DND-41 (cell line): Measurements from ENCODE around the gene RASL10A.

Experiments
- ATAC-seq: fragments of 200-7000 bp; cut with Tn5 transposase; 3 replicates; pipeline ENCODE4 v1.9.1; 2021; ENCODE audit warnings: low read depth; ENCODE audit not compliant: insufficient read depth
- DNase-seq: peaks from one replicate; pipeline ENCODE4 v3.0.0-alpha.2; 2020
- H2AFZ ChIP-seq: 2 replicates; pipeline ENCODE4 v1.6.0; 2012; ENCODE audit warnings: low read depth, low read length
- H3K27ac ChIP-seq: 2 replicates; pipeline ENCODE4 v1.5.1; 2012; ENCODE audit warnings: low read length, inconsistent platforms
- H3K27me3 ChIP-seq: fragments of 200-600 bp; sonication (generic); 2 replicates; pipeline ENCODE4 v1.6.0; 2012; ENCODE audit warnings: low read length, mild to moderate bottlenecking, inconsistent platforms; ENCODE audit not compliant: insufficient read depth, poor library complexity
- H3K36me3 ChIP-seq: 2 replicates; pipeline ENCODE4 v1.5.1; 2012; ENCODE audit warnings: low read length, inconsistent platforms; ENCODE audit not compliant: insufficient read depth
- H3K4me1 ChIP-seq: 2 replicates; pipeline ENCODE4 v1.5.1; 2012; ENCODE audit warnings: mild to moderate bottlenecking, low read length; ENCODE audit not compliant: insufficient read depth
- H3K4me2 ChIP-seq: 2 replicates; pipeline ENCODE4 v1.6.0; 2012; ENCODE audit warnings: mild to moderate bottlenecking, moderate library complexity, low read length, inconsistent platforms; ENCODE audit not compliant: insufficient read depth
- H3K4me3 ChIP-seq, 2 experiments: fragments of 200-600 bp in 1 of 2; shearing (Covaris generic) in 1 of 2; 2 replicates each; pipeline ENCODE4 v1.5.1; 2012 to 2016; ENCODE audit warnings: inconsistent platforms in 2 of 2, low read length in 2 of 2, mild to moderate bottlenecking in 2 of 2, low read depth in 1 of 2, moderate library complexity in 1 of 2
- H3K79me2 ChIP-seq: 2 replicates; pipeline ENCODE4 v1.6.0; 2012; ENCODE audit warnings: low read length, inconsistent platforms; ENCODE audit not compliant: insufficient read depth
- H3K9ac ChIP-seq: 2 replicates; pipeline ENCODE4 v1.6.0; 2012; ENCODE audit warnings: low read depth, mild to moderate bottlenecking, inconsistent platforms, low read length, moderate library complexity
- H3K9me3 ChIP-seq: 2 replicates; pipeline ENCODE4 v1.5.1; 2012; ENCODE audit warnings: low read length, moderate library complexity, mild to moderate bottlenecking, inconsistent platforms; ENCODE audit not compliant: insufficient read depth, severe bottlenecking
- H4K20me1 ChIP-seq: 2 replicates; pipeline ENCODE4 v1.6.0; 2012; ENCODE audit warnings: low read length; ENCODE audit not compliant: insufficient read depth
- EZH2 ChIP-seq: IDR thresholded peaks from 3 replicates; pipeline ENCODE4 v1.6.1; 2012; ENCODE audit warnings: borderline replicate concordance, low read depth, mild to moderate bottlenecking, moderate library complexity, low read length, inconsistent platforms; ENCODE audit not compliant: severe bottlenecking
- TF ChIP-seq, protein P1 (sequence below): IDR thresholded peaks from 2 replicates; pipeline ENCODE4 v1.5.1; 2012; ENCODE audit warnings: borderline replicate concordance, low read length, moderate library complexity, mild to moderate bottlenecking; ENCODE audit not compliant: poor library complexity, severe bottlenecking; ENCODE audit errors: extremely low read depth

Gene RASL10A

DNA sequence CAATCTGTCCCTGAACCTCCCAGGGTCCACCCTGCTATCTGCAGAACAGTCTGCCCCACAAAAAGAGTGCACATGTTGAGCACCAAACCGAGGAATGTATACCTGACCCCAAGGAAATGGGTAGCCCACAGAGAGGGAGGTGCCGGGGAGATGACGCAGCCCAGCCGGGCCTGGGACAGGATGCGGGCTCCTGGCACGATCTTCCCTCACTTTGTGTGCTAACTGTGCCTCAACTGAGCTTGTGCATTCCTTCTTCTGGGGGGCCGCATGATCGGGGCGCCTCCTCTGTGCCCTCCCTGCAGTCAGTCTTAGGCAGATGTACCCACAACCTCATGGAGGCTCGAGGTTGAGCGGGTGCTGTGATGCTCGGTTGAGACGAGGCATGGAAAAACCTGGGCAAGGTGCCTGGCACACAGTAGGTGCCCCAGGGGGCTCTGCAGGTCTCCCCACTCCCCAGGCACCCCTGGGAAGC, 6.7 kb downstream of the RASL10A start:
- Histone ChIP-seq H2AFZ (no peak overlapping the region), H3K9me3 (no peaks in the 10 kb centered on the region), H3K4me1 (peaks cover 19% of the 10 kb centered on the region), H3K36me3 (no peaks in the 10 kb centered on the region), H3K4me3 (no peak overlapping the region), H3K27ac (no peak overlapping the region), H3K79me2 (no peaks in the 10 kb centered on the region), H3K9ac (no peak overlapping the region), H3K27me3 (peaks cover 11% of the 10 kb centered on the region), H4K20me1 (peaks cover 8% of the 10 kb centered on the region; the same call in 1 of the 2 replicates), H3K4me2 (no peak overlapping the region)
- DNase-seq, result no peak
- no peak for ATAC-seq
- TF ChIP-seq EZH2, result no peak
- TF ChIP-seq, protein P1, sequence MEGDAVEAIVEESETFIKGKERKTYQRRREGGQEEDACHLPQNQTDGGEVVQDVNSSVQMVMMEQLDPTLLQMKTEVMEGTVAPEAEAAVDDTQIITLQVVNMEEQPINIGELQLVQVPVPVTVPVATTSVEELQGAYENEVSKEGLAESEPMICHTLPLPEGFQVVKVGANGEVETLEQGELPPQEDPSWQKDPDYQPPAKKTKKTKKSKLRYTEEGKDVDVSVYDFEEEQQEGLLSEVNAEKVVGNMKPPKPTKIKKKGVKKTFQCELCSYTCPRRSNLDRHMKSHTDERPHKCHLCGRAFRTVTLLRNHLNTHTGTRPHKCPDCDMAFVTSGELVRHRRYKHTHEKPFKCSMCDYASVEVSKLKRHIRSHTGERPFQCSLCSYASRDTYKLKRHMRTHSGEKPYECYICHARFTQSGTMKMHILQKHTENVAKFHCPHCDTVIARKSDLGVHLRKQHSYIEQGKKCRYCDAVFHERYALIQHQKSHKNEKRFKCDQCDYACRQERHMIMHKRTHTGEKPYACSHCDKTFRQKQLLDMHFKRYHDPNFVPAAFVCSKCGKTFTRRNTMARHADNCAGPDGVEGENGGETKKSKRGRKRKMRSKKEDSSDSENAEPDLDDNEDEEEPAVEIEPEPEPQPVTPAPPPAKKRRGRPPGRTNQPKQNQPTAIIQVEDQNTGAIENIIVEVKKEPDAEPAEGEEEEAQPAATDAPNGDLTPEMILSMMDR, result no peak

DNA sequence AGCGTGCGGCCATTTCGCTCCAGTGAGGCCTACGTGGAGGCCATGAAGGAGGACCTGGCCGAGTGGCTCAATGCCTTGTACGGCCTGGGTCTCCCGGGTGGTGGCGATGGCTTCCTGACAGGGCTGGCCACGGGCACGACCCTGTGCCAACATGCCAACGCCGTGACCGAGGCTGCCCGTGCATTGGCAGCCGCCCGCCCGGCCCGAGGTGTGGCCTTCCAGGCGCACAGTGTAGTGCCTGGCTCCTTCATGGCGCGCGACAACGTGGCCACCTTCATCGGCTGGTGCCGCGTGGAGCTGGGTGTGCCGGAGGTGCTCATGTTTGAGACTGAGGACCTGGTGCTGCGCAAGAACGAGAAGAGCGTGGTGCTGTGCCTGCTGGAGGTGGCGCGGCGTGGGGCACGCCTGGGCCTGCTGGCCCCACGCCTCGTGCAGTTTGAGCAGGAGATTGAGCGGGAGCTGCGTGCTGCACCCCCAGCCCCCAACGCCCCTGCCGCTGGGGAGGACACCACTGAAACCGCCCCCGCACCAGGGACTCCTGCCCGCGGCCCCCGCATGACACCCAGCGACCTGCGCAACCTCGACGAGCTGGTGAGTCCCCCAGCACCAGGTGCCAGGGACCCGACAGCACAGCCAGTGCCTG, 7.2 kb downstream of the RASL10A start:
- no peaks in the 10 kb centered on the region for H3K36me3 ChIP-seq
- no peak overlapping the region for H3K4me3 ChIP-seq
- H3K4me2 ChIP-seq, result peak overlapping the region; percentile 77; the same call in 1 of the 2 replicates
- no peak overlapping the region for H3K27ac ChIP-seq
- H3K79me2 ChIP-seq, result no peaks in the 10 kb centered on the region
- peaks cover 11% of the 10 kb centered on the region for H3K27me3 ChIP-seq
- 0 out of 2 replicates have a peak, but pooled peaks cover 7% of the 10 kb centered on the region for H4K20me1 ChIP-seq
- ATAC-seq (no peak), DNase-seq (no peak)
- H3K9me3 ChIP-seq, result no peaks in the 10 kb centered on the region
- peaks cover 18% of the 10 kb centered on the region for H3K4me1 ChIP-seq
- no peak for TF ChIP-seq EZH2
- TF ChIP-seq, protein P1, result no peak
- H2AFZ ChIP-seq, result no peak overlapping the region
- H3K9ac ChIP-seq, result no peak overlapping the region

DNA sequence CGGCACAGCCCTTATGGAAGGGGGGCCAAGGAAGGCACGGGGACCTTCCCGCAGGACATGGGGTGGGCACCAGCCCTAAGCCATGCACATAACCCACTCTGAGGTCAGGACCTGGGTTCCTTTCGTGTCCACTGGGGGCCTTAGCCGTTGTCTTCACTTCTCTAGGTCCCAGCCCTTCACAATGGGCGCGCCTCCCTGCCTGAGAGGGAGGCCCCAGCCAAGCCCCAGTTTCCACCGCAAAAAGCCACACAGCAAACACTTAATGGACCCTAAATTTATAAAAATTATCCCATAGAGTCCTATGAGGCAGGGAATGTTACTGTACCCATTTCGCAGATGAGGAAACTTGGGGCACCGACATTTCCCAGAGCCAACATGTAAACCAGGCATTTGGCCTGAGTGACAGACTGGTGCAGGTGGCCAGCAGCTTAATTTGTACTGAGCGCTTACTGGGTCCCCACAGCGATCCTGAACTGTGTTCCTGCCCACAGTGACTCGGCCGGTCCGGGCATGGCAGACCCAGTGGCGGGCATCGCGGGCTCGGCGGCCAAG, 7.8 kb downstream of the RASL10A start:
- H3K4me1 ChIP-seq, result peaks cover 18% of the 10 kb centered on the region
- peak overlapping the region in 1 of 2 experiments; percentile 68; a peak in 2 of 4 replicates for H3K4me3 ChIP-seq
- TF ChIP-seq EZH2, result no peak
- TF ChIP-seq, protein P1, result no peak
- H3K9ac ChIP-seq, result peak overlapping the region; percentile 43; the same call in 1 of the 2 replicates
- H3K9me3 ChIP-seq, result no peaks in the 10 kb centered on the region
- H3K27me3 ChIP-seq, result peaks cover 11% of the 10 kb centered on the region
- H4K20me1 ChIP-seq, result 0 out of 2 replicates have a peak, but pooled peaks cover 7% of the 10 kb centered on the region
- H3K4me2 ChIP-seq, result peak overlapping the region; percentile 77
- no peaks in the 10 kb centered on the region for H3K36me3 ChIP-seq
- no peak overlapping the region for H2AFZ ChIP-seq
- DNase-seq (no peak), ATAC-seq (no peak)
- no peak overlapping the region for H3K27ac ChIP-seq
- H3K79me2 ChIP-seq, result no peaks in the 10 kb centered on the region
